ENCODE measurements around the gene CCDC59.
"Not testable (repeated sequence)": the region's sequence is repeated elsewhere in the genome, so short reads cannot be mapped to it uniquely, and the experiment has no call there.

The CCDC59 gene, protein sequence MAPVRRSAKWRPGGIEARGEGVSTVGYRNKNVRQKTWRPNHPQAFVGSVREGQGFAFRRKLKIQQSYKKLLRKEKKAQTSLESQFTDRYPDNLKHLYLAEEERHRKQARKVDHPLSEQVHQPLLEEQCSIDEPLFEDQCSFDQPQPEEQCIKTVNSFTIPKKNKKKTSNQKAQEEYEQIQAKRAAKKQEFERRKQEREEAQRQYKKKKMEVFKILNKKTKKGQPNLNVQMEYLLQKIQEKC

DNA sequence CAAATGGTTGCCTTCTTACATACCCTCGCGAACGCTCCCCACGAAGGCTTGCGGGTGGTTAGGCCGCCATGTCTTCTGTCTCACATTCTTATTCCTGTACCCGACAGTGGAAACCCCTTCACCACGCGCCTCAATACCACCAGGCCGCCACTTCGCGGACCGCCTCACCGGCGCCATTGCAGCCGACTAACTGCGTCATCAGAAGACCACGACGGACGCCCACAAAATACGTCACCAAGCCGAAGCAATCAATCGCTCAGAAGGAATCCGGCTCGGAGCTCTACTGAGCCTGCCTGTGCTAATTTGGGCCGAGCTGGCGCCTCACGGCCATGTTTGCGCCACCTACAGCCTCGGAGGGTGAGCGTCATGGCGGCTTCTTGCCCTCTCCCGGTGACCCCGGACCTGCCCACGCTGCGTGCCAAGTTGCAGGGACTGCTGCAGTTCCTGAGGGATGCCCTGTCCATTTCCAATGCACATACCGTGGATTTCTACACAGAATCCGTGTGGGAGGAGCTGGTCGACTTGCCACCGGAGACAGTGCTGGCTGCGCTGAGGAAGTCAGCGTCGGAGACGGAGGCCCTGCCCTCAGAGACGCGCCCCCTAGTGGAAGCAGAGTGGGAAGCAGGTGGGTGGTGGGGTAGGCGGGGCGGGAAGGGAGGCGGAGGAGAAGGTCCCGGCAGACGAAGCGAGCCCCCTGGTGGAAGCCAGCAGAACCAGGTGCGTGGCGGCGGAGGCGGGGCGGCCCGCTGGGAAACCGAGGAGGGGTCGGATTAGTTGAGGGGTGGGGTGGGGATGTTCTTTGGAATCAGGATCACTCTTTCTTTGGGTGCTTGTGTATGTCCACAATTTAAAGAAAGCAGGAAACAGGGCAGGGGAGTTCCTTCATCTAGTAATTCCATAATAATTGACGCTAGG, at the start of gene CCDC59, which contains the start of gene METTL25:
Gene CCDC59 (minus strand): TSS at position 188 of the 915 bp plus-strand sequence. CDS start 11 bp downstream, at position 177.
Gene METTL25 (plus strand): TSS at position 330 of the 915 bp plus-strand sequence. CDS start 37 bp downstream, at position 367.
- DNase-seq (ENCODE audit: low spot score) = peak; percentile 96

DNA sequence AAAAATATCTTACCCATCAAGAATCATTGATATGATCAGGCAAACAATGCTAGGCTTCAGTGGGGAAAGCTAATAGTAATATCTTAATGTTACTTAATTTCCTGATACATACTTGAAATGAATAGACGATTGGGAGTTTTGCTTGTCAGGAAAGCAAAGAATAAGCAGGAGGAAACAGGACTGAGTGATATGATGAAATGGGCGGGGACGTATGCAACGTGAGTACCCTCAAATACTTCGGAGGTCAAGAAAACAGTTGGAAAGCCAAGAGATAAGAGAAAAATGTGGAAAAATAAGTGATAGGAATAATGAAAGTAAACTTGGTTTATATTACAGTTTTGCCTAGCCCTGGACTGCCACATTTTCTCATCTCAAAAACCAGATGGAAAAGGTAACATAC, 49.3 kb upstream of the CCDC59 start:
- DNase-seq (ENCODE audit: low spot score) = no peak

DNA sequence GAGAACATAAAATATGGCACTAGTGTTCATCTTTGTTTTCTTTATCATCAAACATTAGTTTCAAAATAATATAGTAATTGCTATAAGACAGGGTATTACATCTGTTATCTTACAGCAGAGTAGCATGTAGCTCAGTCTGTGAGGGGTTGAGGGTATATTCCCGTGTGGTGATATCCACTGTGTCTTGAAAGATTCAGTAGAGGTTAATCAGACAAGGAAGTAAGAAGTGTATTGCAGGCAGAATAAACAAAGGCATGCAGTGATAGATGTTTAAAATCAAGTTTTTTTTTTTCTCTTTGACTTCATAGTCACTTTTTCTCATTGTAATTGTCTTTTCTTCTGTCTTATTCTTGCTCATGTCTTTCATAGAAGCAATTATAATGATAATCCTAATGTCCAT, 48.5 kb upstream of the CCDC59 start:
- DNase-seq (ENCODE audit: low spot score) = no peak

DNA sequence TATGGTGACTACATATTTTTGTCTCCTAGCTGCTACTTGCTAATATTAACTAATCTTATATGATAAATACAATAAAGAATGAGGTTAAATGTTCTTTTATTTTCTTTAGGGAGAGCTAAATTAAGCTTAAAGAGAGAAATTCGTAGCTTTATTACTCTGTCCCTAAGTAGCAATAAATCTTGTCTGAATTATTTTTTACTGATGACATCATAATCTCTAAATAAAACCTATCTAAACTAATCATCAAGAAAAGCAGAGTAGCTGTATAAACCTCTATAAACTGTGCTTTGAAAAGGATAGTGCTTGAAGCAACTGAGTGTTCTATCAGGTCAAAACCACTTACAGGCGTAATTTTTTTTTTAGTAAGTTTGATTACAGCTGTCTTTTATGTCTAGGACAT, 42.6 kb upstream of the CCDC59 start:
- no peak for DNase-seq (ENCODE audit: low spot score)

DNA sequence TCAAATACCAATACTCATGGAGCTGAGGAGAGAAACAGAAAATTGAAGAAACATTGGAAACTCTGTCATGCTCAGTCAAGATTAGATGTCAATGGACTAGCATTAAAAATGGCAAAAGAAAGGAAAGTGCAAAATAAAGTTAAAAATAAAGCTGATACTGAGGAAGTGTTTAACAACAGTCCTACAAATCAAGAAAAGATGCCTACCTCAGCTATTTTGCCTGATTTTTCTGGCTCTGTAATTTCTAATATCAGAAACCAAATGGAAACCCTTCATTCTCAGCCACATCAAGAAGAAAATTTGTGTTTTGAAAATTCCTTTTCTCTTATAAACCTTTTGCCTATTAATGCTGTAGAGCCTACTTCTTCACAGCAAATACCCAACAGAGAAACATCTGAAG, 40.7 kb upstream of the CCDC59 start:
- no peak for DNase-seq (ENCODE audit: low spot score)

DNA sequence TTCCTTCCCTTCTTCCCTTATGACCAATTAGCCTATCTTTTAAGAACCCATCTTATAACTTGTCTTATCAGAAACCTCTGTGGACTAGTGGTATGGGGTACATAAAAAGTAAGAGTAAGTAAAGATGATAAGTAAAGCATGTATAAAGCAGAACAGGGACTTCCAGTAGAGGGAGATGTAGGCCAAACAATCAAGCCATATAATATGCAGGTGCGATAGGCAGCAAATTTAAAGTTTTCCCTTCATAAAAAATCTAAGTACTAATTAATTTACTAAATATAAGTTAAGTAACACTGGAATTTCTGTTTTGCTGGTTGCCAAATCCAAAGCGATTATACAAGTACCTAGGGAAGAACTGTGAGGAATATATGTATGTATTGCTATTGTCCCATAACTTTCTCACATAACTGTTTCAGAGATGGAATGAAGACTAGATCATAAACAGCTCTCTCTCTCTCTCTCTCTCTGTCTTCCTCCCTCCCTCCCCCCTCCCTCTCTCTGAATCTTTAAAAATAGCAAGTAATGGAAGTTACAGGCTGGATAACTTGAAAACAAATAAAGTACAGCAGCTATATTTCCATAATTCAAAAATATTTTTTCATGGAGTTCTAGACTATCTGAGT, 25.9 kb upstream of the CCDC59 start:
- DNase-seq (ENCODE audit: low spot score) = no peak

DNA sequence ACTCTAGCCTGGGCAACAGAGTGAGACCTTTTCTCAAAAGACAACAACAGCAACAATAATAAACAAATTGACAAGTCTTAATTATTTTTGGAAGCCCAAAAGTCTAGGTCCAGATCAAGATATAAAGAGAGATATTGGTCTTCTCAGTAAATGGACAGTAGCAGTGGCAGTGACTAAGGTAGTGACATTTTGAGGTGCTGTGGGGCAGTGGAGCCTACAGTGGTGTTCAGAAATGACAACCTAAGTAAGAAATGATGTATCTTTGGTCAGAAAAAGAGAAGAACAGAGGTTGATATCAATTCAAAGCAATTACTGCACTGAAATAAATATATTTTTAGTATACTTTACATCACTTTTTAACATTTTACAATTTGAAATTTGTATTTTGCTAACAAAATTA, 20.8 kb upstream of the CCDC59 start:
- DNase-seq (ENCODE audit: low spot score) = no peak

DNA sequence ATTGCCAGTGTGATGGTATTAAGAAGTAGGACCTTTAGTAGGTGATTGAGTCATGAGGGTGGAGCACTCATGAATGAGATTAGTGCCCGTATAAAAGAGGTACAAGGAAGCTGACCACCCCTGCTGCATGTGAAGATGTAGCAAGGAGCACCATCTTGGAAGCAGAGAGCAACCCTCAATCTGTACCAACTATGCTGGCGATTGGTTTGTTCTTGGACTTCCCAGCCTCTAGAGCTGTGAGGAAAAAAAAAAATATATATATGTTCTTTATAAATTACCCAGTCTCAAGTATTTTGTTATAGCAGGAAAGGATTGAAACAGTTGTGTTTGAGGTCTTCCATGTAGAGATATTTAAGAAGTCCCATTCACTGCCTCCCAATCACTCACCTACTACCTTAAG, 17.0 kb upstream of the CCDC59 start:
- DNase-seq (ENCODE audit: low spot score) = no peak

DNA sequence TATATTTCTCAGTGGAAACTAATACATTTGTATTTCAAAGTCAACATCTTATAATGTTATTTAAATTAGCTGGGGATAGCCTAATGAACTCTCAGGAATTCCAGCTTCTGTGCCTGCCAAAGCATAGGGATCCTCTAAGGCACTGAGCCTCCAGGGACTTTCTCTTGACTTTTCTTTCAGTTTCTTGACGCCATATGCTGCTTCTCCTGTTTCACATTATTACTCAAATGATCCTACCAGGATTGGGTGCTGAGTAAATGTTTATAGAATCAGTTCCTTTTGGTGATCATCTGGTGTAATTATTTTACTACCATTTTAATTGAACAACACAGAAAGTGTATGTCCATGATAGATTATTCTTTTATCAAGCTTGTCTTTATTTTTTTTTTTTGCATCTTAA, 8.0 kb upstream of the CCDC59 start:
- DNase-seq (ENCODE audit: low spot score) = no peak

DNA sequence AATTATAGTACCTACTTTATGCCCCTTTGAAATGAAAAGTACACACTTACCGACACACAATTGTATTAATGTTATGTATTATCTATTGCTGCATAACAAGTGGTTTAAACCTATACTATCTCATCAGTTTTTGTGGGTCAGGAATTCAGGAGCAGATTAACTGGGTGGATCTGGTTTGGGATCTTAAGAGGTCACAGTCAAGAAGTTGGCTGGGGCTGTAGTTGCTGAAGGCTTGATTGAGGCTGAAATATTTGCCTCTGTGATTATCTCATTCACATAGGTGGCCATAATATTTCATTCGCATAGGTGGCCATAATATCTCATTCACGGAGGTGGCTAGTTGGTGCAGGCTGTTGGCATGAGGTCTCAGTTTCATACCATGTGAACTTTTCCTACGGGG, 5.8 kb upstream of the CCDC59 start:
- DNase-seq (ENCODE audit: low spot score) = no peak

DNA sequence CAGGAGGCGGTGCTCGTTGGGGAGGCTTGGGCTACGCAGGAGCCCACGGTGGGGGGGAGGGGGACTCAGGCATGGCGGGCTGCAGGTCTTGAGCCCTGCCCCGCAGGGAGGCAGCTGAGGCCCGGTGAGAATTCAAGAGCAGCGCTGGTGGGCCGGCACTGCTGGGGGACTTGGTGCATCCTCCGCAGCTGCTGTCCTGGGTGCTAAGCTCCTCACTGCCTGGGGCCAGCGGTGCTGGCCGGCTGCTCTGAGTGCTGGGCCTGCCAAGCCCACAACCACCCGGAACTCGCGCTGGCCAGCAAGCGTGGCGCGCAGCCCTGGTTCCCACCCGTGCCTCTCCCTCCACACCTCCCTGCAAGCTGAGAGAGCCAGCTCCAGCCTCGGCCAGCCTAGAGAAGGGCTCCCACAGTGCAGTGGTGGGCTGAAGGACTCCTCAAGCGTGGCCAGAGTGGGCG, 3.3 kb upstream of the CCDC59 start:
- DNase-seq (ENCODE audit: low spot score) = no peak

DNA sequence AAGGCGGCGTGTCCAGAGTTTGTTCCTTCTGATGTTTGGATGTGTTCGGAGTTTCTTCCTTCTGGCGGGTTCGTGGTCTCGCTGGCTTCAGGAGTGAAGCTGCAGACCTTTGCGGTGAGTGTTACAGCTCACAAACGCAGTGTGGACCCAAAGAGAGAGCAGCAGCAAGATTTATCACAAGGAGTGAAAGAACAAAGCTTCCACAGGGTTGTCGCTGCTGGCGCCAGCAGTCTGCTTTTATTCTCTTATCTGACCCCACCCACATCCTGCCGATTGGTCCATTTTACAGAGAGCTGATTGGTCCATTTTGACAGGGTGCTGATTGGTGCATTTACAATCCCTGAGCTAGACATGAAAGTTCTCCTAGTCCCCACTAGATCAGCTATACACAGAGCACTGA, 2.6 kb upstream of the CCDC59 start:
- not testable (repeated sequence) for DNase-seq (ENCODE audit: low spot score)

DNA sequence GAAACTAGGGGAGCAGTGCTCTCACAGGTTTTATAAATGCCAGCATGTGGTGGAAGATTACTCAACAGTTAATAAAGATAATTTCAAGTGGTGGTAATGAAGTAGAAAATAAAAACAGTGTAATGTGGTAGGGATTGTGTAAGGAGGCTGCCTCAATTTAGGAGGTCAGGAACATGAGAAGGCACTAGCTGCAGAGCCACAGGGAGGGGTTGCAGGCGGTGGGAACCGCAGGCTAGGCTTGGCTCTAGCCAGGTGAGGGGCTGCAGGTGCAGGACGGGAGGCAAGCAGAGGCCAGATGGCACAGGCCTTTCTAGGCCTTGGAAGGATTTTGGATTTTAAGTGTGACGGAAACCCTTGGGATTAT, 910 bp upstream of the CCDC59 start:
- DNase-seq (ENCODE audit: low spot score) = no peak

DNA sequence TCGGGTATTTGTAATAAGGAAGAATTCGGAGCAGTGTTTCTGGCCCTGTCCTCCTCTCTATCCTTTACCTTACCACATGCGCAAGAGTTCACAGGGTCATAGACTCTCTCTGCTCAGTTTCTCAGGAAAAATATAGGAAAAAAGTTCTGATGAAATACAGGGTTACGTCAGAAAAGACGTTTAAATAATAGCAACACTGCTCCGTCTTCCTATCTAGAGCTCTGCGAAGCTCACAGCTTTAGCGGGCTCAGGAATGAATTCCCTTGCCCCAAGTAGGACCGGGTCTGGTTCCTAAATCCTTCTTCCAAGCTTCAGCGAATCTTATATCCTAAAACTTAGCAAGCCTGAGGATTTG, 365 bp downstream of the CCDC59 start:
- DNase-seq (ENCODE audit: low spot score) = no peak

DNA sequence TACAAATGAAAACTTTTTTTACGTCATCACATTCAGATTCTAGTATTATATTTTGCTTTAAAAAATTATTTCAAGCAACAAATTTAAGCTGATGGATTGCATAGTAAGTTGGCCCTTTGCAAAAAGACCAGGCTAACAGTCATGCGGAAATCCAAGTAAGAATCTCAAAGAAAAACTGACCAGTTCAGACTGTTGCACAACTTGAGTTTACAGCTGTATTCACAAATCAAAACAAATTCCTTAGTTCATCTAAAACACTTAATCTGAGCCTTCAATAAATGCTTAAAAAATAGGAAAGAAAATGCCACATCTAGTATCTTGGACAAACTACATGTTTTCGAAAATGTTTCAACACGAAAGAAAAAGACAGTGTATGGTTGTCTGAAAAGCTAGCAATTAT, 847 bp downstream of the CCDC59 start:
- no peak for DNase-seq (ENCODE audit: low spot score)

DNA sequence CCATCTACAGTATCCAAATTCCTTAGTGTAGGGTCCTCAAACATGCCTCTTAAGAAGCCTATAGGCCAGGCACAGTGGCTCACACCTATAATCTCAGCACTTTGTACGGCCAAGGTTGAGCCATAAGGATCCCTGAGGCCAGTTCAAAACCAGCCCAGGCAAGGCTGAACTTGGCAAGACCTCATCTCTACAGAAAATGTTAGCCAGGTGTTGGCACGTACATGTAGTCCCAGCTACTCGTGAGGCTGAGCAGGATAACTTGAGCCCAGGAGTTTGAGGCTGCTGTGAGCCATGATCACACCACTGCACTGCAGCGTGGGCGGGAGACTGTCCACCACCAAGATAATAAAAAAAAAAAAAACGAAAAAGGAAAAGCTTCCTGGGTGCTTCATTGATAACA, 6.8 kb downstream of the CCDC59 start:
- DNase-seq (ENCODE audit: low spot score) = no peak

DNA sequence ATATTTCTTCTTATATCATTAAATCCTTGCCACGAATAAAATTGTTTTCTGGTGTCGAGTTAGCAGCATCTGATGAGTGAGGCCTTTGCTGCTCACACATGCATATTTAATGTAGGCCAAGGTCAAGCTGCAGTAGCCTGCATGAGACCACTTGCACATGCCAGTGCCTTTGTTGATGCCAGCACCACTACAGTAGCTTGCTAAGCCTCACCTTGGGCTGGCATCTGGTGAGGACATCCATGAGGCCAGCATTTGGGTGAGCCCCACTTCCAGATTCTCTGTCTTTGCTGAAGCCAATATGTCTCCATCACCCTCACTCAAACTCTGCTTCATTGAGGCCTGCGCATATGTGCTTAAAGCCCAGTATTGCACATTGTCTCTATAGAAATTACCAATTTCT, 8.0 kb downstream of the CCDC59 start:
- no peak for DNase-seq (ENCODE audit: low spot score)

DNA sequence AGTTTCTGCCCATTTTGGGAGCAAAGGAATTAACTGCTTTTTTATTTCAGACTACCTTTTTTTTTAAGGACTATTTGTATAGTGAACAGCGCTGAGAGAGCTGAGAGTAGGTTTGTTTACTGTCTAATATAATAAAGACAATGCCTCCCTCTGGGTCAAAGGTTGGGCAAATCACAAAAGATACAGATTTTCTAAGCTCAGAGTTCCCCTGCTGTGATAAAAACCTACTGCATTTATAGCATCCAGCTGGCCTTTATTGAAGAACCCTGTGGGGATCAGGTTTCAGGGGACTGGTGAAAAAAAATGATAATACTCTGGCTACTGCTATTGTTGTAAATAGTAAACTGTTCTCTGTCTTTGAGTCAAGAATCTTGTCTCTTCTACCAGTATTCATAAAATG, 28.7 kb downstream of the CCDC59 start:
- no peak for DNase-seq (ENCODE audit: low spot score)

DNA sequence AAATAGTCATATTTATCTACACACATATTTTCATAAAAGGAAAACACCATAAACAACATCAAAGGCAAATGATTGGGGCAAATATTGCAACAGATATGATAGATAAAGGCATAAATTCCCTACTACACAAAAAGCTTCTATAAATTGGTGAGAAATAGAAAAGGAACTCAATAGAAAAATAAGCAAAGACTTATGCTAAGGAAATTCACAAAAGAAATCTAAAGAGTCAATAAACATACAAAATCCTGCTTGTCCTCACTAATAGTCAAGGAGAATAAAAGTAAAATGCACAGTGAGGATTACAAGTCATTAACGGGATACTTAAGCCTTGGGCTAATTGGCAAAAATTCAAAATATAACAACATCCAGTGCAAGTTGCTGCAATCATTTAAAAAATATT, 30.3 kb downstream of the CCDC59 start:
- DNase-seq (ENCODE audit: low spot score) = no peak

DNA sequence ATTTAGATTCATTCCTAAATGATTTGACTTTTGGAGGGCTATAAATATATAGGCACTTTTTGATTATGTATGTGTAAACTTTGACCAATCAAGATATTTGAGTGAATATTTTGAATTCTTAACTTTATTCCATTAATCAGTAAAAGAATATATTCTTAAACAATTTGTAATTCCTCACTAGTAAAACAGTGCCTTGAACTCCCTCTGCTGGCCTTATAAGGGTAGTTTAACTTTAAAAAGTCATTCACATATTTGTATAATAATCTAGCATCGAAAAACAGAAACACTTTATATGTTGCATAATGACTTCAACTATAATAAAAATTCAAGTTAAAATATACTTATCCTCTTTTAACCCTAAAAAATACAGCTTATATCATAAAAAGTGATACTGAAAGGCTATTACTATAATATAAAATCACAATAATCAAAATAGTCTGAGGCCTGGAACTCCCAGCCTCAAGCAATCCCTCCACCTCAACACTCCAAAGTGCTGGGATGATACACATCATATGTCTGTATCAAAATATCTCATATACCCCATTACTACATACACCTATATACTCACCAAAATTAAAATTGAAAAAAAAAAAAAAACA, 31.2 kb downstream of the CCDC59 start:
- peak; percentile 2 for DNase-seq (ENCODE audit: low spot score)

DNA sequence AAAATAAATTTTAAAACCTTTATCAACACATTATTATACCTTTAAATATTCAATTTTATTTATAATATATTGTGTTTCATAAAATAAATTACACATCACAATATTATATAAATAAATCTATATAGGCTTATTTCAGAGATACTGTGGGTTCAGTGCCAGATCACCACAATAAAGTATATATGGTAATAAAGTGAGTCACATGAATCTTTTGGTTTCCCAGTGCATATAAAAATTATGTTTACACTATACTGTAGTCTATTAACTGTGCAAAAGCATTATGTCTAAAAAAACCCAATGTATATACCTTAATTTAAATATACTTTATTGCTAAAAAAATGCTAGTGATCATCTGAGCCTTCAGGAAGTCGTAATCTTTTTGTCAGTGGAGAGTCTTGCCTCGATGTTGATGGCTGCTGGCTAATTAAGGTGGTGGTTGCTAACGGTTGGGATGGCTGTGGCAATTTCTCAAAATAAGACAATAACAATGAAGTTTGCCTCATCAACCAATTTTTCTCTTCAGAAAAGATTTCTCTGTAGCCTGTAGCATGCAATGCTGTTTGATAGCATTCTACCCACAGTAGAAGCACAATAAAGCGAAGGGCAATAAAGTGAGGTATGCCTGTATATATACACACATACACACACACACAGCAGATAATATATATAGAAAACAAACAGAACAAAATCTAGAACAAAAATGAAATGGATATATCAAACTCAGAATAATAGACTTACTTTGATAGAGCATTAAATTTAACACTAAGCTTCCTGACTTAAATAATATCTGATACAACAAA, 32.4 kb downstream of the CCDC59 start:
- no peak for DNase-seq (ENCODE audit: low spot score)

DNA sequence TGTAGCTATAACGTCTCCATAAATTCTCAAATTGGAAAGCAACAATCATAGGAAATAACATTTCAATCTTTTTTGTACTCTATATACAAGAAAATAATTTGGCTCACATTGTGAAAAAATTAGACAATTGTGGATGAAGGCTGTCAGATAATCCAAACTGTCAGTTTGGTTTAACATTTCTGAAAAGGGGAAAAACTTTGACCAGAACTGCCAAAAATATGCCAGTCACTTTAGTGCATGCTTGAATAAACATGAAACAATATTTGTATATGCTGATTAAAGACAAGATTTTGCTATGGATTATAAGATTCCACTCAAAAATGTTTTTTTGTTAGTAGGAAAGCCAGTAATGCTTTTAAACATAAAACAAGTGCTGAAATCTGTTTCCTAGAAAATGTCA, 38.9 kb downstream of the CCDC59 start:
- DNase-seq (ENCODE audit: low spot score) = no peak
